Smooth muscle cell (in vitro differentiated cells): ENCODE results near the gene RAB3C. TPM values are rescaled to one million over a fixed set of nuclear protein-coding genes. Genes with fewer than 3 reads are reported as not detected.
"Not testable (repeated sequence)": the region's sequence is repeated elsewhere in the genome, so short reads cannot be mapped to it uniquely, and the experiment has no call there.

Source experiments
- DNase-seq: peaks from one replicate; lab custom pipeline; 2025; ENCODE audit not compliant: unreplicated experiment; lab: John Stamatoyannopoulos, UW
- H2AFZ ChIP-seq: fragments of 200-600 bp; sonication (generic); 2 replicates; pipeline ENCODE4 v1.6.0; 2016; ENCODE audit warnings: antibody characterized with exemption, low read depth, mild to moderate bottlenecking
- H3F3A ChIP-seq: fragments of 200-600 bp; sonication (generic); 2 replicates; pipeline ENCODE4 v1.6.0; 2017; ENCODE audit warnings: antibody characterized with exemption, low read depth
- H3K27ac ChIP-seq: fragments of 200-600 bp; sonication (generic); 2 replicates; pipeline ENCODE4 v1.5.1; 2016; ENCODE audit warnings: low read depth, mild to moderate bottlenecking
- H3K27me3 ChIP-seq: fragments of 200-600 bp; sonication (generic); 2 replicates; pipeline ENCODE4 v1.6.1; 2016; ENCODE audit warnings: low read depth, mild to moderate bottlenecking
- H3K36me3 ChIP-seq: fragments of 200-600 bp; sonication (generic); 2 replicates; pipeline ENCODE4 v1.5.1; 2016; ENCODE audit warnings: low read depth
- H3K4me1 ChIP-seq: fragments of 200-600 bp; sonication (generic); 2 replicates; pipeline ENCODE4 v1.5.1; 2016; ENCODE audit warnings: low read depth
- H3K4me2 ChIP-seq: fragments of 200-600 bp; sonication (generic); 2 replicates; pipeline ENCODE4 v1.6.0; 2016; ENCODE audit warnings: mild to moderate bottlenecking
- H3K4me3 ChIP-seq: fragments of 200-600 bp; sonication (generic); 2 replicates; pipeline ENCODE4 v1.5.1; 2016; ENCODE audit warnings: mild to moderate bottlenecking
- H3K79me2 ChIP-seq: fragments of 200-600 bp; sonication (generic); 2 replicates; pipeline ENCODE4 v1.6.0; 2016; ENCODE audit warnings: low read depth, mild to moderate bottlenecking
- H3K9ac ChIP-seq: fragments of 200-600 bp; sonication (generic); 2 replicates; pipeline ENCODE4 v1.6.0; 2016; ENCODE audit warnings: low read depth
- H3K9me3 ChIP-seq: fragments of 200-600 bp; sonication (generic); replicated peaks from 2 replicates; pipeline ENCODE4 v1.5.1; 2016; ENCODE audit warnings: low read depth
- H4K20me1 ChIP-seq: fragments of 200-600 bp; sonication (generic); 2 replicates; pipeline ENCODE4 v1.6.0; 2016; ENCODE audit warnings: low read depth
- CTCF ChIP-seq: fragments of 200-600 bp; sonication (generic); IDR thresholded peaks from 2 replicates; pipeline ENCODE4 v1.5.1; 2017; ENCODE audit warnings: borderline replicate concordance, mild to moderate bottlenecking, antibody characterized with exemption; ENCODE audit not compliant: insufficient read depth, poor library complexity, severe bottlenecking
- WGBS: methylation state at CpG from one replicate; pipeline ENCODE4 v1.1.7; 2016; ENCODE audit warnings: low lambda C conversion rate; 5-methylcytosine and 5-hydroxymethylcytosine counted together
- polyA plus RNA-seq: library from polyadenylated mRNA; unstranded; fragments of >200 nt; fragmentation: Nextera tagmentation; extraction: Ambion mirVana; gene quantifications from 2 replicates; pipeline ENCODE4 v1.2.1, GENCODE V29; 2016
- total RNA-seq: library from RNA; depleted of rRNA; stranded (reverse); fragments of >200 nt; gene quantifications from 2 replicates; pipeline ENCODE4 v1.2.3, GENCODE V29; 2014

RAB3C gene
- total and polyA plus RNA-seq, 2 experiments from 2014 or later, result 0.10 to 1.1 TPM

DNA sequence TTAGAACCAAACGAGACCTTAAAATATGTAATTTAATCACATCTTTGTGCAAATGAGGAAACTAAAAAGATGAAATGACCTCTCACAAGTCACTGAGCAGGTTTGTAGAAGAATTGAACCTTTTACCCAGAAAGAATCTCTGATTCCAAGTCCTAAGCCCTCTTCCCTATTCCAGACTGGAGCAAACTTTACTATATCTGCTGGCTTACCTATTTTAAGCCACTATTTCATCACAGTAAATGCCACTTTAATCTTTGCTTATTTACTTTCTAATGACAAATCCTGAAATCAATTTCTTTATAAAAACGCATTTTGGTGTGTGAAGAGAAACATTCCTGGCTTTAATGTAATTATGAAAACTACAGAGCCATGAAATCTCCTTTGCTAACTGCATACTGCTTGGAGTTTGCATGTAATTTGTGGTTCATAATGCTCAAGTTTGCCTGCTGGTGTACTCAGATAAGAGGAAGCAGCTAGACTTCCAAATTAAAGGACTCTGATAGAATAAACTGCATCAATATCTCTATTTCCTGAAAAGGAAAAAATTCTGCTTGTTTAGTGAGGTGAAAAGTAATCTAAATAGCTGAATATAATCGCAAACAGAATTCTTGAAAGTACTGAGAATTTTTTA is 121.2 kb downstream of the RAB3C start:
- Histone ChIP-seq H3F3A (no peaks in the 10 kb centered on the region), H3K9ac (no peak overlapping the region), H3K27ac (no peak overlapping the region), H3K27me3 (no peaks in the 10 kb centered on the region), H3K9me3 (no peaks in the 10 kb centered on the region), H2AFZ (no peak overlapping the region), H3K4me1 (no peaks in the 10 kb centered on the region), H3K4me3 (no peak overlapping the region), H3K4me2 (no peak overlapping the region), H3K36me3 (no peaks in the 10 kb centered on the region), H4K20me1 (no peaks in the 10 kb centered on the region), H3K79me2 (no peaks in the 10 kb centered on the region)
- DNase-seq, result no peak
- WGBS, result 76% methylated on average over 3 of the region's 3 CpGs
- TF ChIP-seq CTCF, result no peak

DNA sequence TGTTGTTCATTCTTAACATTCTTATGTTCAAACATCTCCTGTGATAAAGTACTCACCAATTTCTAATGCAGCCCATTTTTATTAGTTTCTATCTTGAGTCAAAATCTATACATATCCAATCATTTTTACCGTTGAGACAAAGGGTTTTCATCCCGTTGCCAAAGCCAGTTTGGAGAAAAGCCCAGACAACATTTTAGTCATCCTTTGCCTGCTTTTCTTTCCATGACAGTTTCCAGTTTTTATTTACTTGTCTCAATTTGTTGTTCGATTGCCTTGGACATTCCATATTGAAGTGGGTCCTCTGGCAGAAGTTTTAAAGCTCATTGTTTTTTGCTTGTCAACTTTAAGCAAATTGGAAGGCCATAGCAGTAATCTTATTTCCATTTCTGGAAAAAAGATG is 123.9 kb downstream of the RAB3C start:
- no peak overlapping the region for H3K4me3 ChIP-seq
- H4K20me1 ChIP-seq, result no peaks in the 10 kb centered on the region
- H3K4me2 ChIP-seq, result no peak overlapping the region
- no peak overlapping the region for H2AFZ ChIP-seq
- H3K9ac ChIP-seq, result no peak overlapping the region
- TF ChIP-seq CTCF, result no peak
- H3K79me2 ChIP-seq, result no peaks in the 10 kb centered on the region
- no peaks in the 10 kb centered on the region for H3K36me3 ChIP-seq
- H3F3A ChIP-seq, result no peaks in the 10 kb centered on the region
- WGBS, result 88% methylated on average over 3 of the region's 3 CpGs
- H3K4me1 ChIP-seq, result no peaks in the 10 kb centered on the region
- H3K27ac ChIP-seq, result no peak overlapping the region
- DNase-seq, result no peak
- H3K9me3 ChIP-seq, result no peaks in the 10 kb centered on the region
- H3K27me3 ChIP-seq, result no peaks in the 10 kb centered on the region

DNA sequence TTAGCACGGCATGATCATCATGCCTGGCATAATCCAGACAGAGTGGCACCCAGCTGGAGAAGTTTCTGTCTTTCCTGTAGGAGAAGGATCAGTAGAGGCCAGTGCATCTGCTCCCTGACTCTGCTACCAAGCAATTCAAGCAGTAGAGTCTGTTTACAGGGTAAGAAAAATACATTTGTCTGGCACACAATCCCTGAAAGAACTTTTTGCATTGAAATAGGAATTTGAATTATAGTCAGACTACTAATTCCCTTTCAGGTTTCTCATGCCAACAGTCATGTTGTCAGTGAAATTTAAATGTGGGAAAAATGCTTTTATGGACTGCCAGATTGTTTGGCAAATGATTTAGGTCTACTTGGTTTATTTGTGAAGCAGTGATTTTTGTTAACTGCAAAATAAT is 125.6 kb downstream of the RAB3C start:
- WGBS, result 75% methylated on average over 1 of the region's 1 CpG
- DNase-seq, result no peak
- no peak overlapping the region for H3K4me2 ChIP-seq

GRCh38 chr5:58710425-58710824 is 127.5 kb downstream of the RAB3C start:
- not testable (repeated sequence) for H4K20me1 ChIP-seq, H3K4me1 ChIP-seq, H3K4me2 ChIP-seq, H3K36me3 ChIP-seq, H3K9ac ChIP-seq, H3K9me3 ChIP-seq, H3F3A ChIP-seq, H3K79me2 ChIP-seq, H2AFZ ChIP-seq, H3K27me3 ChIP-seq, DNase-seq, H3K4me3 ChIP-seq, H3K27ac ChIP-seq
- WGBS, result 95% methylated on average over 8 of the region's 8 CpGs

More for the DNA sequence above, 125.6 kb downstream of the RAB3C start:
- Histone ChIP-seq H3K27ac (no peak overlapping the region), H3K4me3 (no peak overlapping the region), H4K20me1 (no peaks in the 10 kb centered on the region), H3K79me2 (no peaks in the 10 kb centered on the region), H3K36me3 (no peaks in the 10 kb centered on the region), H3F3A (no peaks in the 10 kb centered on the region), H3K4me1 (no peaks in the 10 kb centered on the region), H3K27me3 (no peaks in the 10 kb centered on the region), H3K9ac (no peak overlapping the region), H3K9me3 (peaks cover under 1% of the 10 kb centered on the region), H2AFZ (no peak overlapping the region)
- TF ChIP-seq CTCF, result no peak
